PC-9 (cell line): Measurements from ENCODE around the gene SYPL2. TPM values are rescaled to one million over a fixed set of nuclear protein-coding genes. Genes with fewer than 3 reads are reported as not detected.

Experiments used
- BruUV-seq: library from RNA; stranded (reverse); fragments of 400-500 nt; replicated peaks from 2 replicates; lab custom pipeline; 2021; lab: Mats Ljungman, UMichigan
- CTCF ChIA-PET: fragments of 300-600 bp; sonication (Branson Sonifier 250); formaldehyde crosslinking; loops from one replicate; lab custom pipeline; 2022; ENCODE audit warnings: antibody characterized with exemption; lab: Charles Lee
- POLR2A ChIA-PET: fragments of 300-600 bp; sonication (Branson Sonifier 250); formaldehyde crosslinking; loops from one replicate; lab custom pipeline; 2022; ENCODE audit warnings: antibody characterized with exemption; ENCODE audit not compliant: unreplicated experiment; lab: Charles Lee
- DNase-seq, 2 experiments: peaks; one replicate each; pipeline versions ENCODE4 v3.0.0 to v3.0.0-alpha.2; 2015 to 2022; ENCODE audit warnings: mixed read lengths in 1 of 2
- H2AFZ ChIP-seq: fragments of 200-600 bp; sonication (generic); 2 replicates; pipeline ENCODE4 v1.8.1; 2017; ENCODE audit warnings: antibody characterized with exemption
- H3F3A ChIP-seq: fragments of 200-600 bp; sonication (generic); 2 replicates; pipeline ENCODE4 v1.8.1; 2017; ENCODE audit warnings: antibody characterized with exemption, mild to moderate bottlenecking, low read depth; ENCODE audit not compliant: insufficient read depth
- H3K27ac ChIP-seq: fragments of 200-600 bp; sonication (generic); 2 replicates; pipeline ENCODE4 v1.6.1; 2016; ENCODE audit warnings: mixed run types
- H3K27me3 ChIP-seq: fragments of 200-600 bp; sonication (generic); 2 replicates; pipeline ENCODE4 v1.6.1; 2016; ENCODE audit warnings: low read depth, mixed run types; ENCODE audit not compliant: insufficient read depth
- H3K36me3 ChIP-seq: fragments of 200-600 bp; sonication (generic); 2 replicates; pipeline ENCODE4 v1.6.1; 2016; ENCODE audit warnings: low read depth, mixed run types
- H3K4me1 ChIP-seq: fragments of 200-600 bp; sonication (generic); replicated peaks from 2 replicates; pipeline ENCODE4 v1.6.1; 2016; ENCODE audit warnings: mixed run types; ENCODE audit not compliant: insufficient read depth
- H3K4me2 ChIP-seq: fragments of 200-600 bp; sonication (generic); 2 replicates; pipeline ENCODE4 v1.6.1; 2017; ENCODE audit warnings: mixed run types
- H3K4me3 ChIP-seq: fragments of 200-600 bp; sonication (generic); 2 replicates; pipeline ENCODE4 v1.6.1; 2016; ENCODE audit warnings: mixed run types
- H3K79me2 ChIP-seq: fragments of 200-600 bp; sonication (generic); 2 replicates; pipeline ENCODE4 v1.6.1; 2017; ENCODE audit warnings: low read depth, mixed run types
- H3K9me2 ChIP-seq: fragments of 200-600 bp; sonication (generic); 2 replicates; pipeline ENCODE4 v1.8.1; 2017; ENCODE audit warnings: mild to moderate bottlenecking; ENCODE audit not compliant: insufficient read depth
- H3K9me3 ChIP-seq: fragments of 200-600 bp; sonication (generic); 2 replicates; pipeline ENCODE4 v1.8.1; 2016; ENCODE audit warnings: low read depth; ENCODE audit not compliant: insufficient read depth
- H4K20me1 ChIP-seq: fragments of 200-600 bp; sonication (generic); 2 replicates; pipeline ENCODE4 v1.8.1; 2017; ENCODE audit not compliant: insufficient read depth
- CTCF ChIP-seq: fragments of 200-600 bp; sonication (generic); conservative IDR thresholded peaks from 2 replicates; pipeline ENCODE4 v1.6.1; 2017; ENCODE audit warnings: mixed run types, antibody characterized with exemption, mild to moderate bottlenecking, moderate library complexity
- EZH2 ChIP-seq: fragments of 200-600 bp; sonication (generic); IDR thresholded peaks from 2 replicates; pipeline ENCODE4 v1.8.0; 2017; ENCODE audit warnings: antibody characterized with exemption, low read depth
- intact Hi-C: fragments of 100-400 bp; cut with micrococcal nuclease; formaldehyde crosslinking; loops from one replicate; pipeline ENCODE4 v1.10.0; 2022; ENCODE audit not compliant: unreplicated experiment
- total RNA-seq: library from RNA; stranded (reverse); gene quantifications from 2 replicates; pipeline ENCODE4 v1.2.3, GENCODE V29; 2021

SYPL2 gene
- total RNA-seq, 1 experiment from 2014 or later, result 0.09 TPM

- no TSS peak for BruUV-seq
- ChIA-PET CTCF (no interaction called here), POLR2A (no interaction called here)
- no peaks in the 10 kb centered on the region for H3K79me2 ChIP-seq
- no peaks in the 10 kb centered on the region for H3F3A ChIP-seq
- H3K36me3 ChIP-seq, result no peaks in the 10 kb centered on the region
- H3K27me3 ChIP-seq, result peaks cover 3% of the 10 kb centered on the region
- no peak overlapping the region for H3K27ac ChIP-seq
- no peaks in the 10 kb centered on the region for H4K20me1 ChIP-seq
- H3K9me2 ChIP-seq, result no peaks in the 10 kb centered on the region
- H3K4me1 ChIP-seq, result peaks cover 11% of the 10 kb centered on the region
- TF ChIP-seq CTCF (no peak), EZH2 (no peak)
- no peak overlapping the region for H2AFZ ChIP-seq
- no peak overlapping the region for H3K4me3 ChIP-seq
- DNase-seq, result no peak
- no peaks in the 10 kb centered on the region for H3K9me3 ChIP-seq
- intact Hi-C loops, result no loop called here
- no peak overlapping the region for H3K4me2 ChIP-seq
These were observed 20.9 kb downstream of the SYPL2 start for GRCh38 chr1:109487261-109487660.

- H3K4me2 ChIP-seq, result no peak overlapping the region
- no peaks in the 10 kb centered on the region for H3K9me3 ChIP-seq
- no peak for DNase-seq
- POLR2A ChIA-PET, result no interaction called here
- no peaks in the 10 kb centered on the region for H3K36me3 ChIP-seq
- no TSS peak for BruUV-seq
- peaks cover 9% of the 10 kb centered on the region for H3K4me1 ChIP-seq
- no peaks in the 10 kb centered on the region for H4K20me1 ChIP-seq
- CTCF ChIA-PET, result no interaction called here
- no peak overlapping the region for H3K4me3 ChIP-seq
- H3K79me2 ChIP-seq, result no peaks in the 10 kb centered on the region
- H3K9me2 ChIP-seq, result no peaks in the 10 kb centered on the region
- H3K27me3 ChIP-seq, result no peaks in the 10 kb centered on the region
- H2AFZ ChIP-seq, result no peak overlapping the region
- no peak overlapping the region for H3K27ac ChIP-seq
- TF ChIP-seq EZH2 (no peak), CTCF (no peak; the same call in 1 of the 2 replicates)
- H3F3A ChIP-seq, result 0 out of 2 replicates have a peak, but pooled peaks cover 1% of the 10 kb centered on the region
- intact Hi-C loops, result no loop called here
These were observed 21.9 kb downstream of the SYPL2 start for GRCh38 chr1:109488201-109488600.

- BruUV-seq, result no TSS peak
These were observed 22.4 kb downstream of the SYPL2 start for GRCh38 chr1:109488696-109489095.

More at GRCh38 chr1:109488696-109489095, 22.4 kb downstream of the SYPL2 start:
- intact Hi-C loops, result no loop called here
- Histone ChIP-seq H4K20me1 (no peaks in the 10 kb centered on the region), H3K27ac (no peak overlapping the region), H3K4me1 (peaks cover 10% of the 10 kb centered on the region), H3K4me2 (no peak overlapping the region), H3K27me3 (no peaks in the 10 kb centered on the region), H3K79me2 (no peaks in the 10 kb centered on the region), H3K9me2 (no peaks in the 10 kb centered on the region), H3K4me3 (no peak overlapping the region), H3F3A (0 out of 2 replicates have a peak, but pooled peaks cover 6% of the 10 kb centered on the region), H3K9me3 (no peaks in the 10 kb centered on the region), H2AFZ (no peak overlapping the region), H3K36me3 (no peaks in the 10 kb centered on the region)
- ChIA-PET POLR2A (interaction anchor here (0.6 kb wide), 1 partner anchor 365 kb away, joined by 3 read pairs; no protein-coding TSS in a partner anchor), CTCF (no interaction called here)
- no peak for DNase-seq
- TF ChIP-seq EZH2, result no peak
- TF ChIP-seq CTCF, result no peak
